Stimulated activated CD8-positive, alpha-beta memory T cell treated with anti-CD3 and anti-CD28 coated beads, Interleukin-4, amount 100 ng/mL, for 24 hours (primary cell): Measurements from ENCODE around the gene PTGES2.
A peak's percentile ranks its signal among the peaks of the same experiment; 100 is the strongest.
"Not testable (repeated sequence)": the region's sequence is repeated elsewhere in the genome, so short reads cannot be mapped to it uniquely, and the experiment has no call there.

Experiments
- DNase-seq: peaks from one replicate; pipeline ENCODE4 v3.0.0-alpha.2; 2020; ENCODE audit warnings: low read depth

PTGES2 gene

DNA sequence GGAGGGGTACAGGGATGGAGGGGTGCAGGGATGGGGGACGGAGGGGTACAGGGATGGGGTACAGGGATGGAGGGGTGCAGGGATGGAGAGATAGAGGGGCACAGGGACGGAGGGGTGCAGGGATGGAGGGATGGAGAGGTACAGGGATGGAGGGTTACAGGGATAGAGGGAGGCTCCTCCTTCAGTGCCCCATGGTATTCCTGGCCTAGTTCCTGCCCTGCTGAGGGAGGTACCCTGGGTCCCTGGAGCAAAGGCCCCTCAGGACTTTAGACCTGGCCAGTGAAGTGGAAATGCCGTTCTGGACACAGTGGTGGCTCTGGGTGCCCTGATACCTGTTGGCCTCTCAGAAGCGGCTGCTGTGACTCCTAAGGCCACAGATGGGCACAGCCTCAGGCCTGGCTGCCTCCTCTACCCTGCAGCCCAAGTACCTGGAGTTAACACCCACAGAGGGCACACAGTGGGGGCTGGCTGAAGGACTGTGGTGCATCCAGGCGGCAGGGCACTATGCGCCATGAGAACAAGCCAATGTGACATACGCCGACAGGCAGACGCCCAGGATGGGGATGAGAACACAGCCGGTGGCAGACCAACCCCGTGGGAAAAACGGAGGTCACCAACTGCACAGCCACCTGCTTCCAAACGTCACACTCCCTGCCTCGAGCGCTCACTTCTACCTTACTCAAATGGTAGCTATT is 8.4 kb downstream of the PTGES2 start:
- no peak for DNase-seq

GRCh38 chr9:128118472-128118857 is 9.1 kb downstream of the PTGES2 start:
- no peak for DNase-seq

DNA sequence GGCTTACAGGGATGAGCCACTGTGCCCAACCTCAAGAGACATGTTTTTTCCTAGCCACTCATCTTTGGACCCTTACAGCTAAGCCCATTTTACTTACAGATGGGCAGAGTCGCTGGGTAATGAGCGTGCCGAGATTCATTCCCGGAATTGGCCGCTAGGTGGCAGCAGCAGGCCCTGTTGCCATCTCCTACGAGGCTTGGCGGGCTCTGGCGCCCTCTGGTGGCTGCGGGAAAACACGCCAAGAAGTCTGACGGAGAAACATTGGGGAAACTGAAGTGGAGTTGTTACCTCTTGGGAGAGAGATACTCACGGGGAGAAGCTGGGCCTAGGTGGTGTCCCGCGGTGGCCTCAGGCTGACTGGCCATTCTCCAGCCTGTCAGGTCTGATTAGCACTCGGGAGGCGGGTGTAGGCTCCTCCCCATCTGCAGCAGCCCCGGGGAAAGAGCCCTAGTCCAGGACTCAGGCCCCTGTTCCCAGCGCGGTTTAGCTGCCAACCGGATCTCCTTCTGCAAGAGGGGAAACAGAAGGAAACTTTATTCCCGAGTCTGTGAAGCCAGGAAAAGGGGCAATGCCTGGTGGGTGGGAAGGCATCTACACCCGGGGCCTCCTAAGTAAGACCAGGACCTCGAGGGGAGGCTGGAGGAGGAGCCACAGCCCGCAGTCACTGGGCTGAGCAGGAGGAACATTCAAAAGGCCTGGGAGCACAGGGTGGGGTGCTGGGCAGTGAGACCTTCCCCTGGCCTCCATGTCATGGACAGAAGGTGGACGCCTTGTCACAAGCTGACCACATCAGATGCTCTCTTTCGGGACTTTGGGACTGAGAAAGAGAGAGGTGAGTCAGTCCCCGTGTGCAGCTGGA is 9.7 kb downstream of the PTGES2 start:
- peak; percentile 97 for DNase-seq

DNA sequence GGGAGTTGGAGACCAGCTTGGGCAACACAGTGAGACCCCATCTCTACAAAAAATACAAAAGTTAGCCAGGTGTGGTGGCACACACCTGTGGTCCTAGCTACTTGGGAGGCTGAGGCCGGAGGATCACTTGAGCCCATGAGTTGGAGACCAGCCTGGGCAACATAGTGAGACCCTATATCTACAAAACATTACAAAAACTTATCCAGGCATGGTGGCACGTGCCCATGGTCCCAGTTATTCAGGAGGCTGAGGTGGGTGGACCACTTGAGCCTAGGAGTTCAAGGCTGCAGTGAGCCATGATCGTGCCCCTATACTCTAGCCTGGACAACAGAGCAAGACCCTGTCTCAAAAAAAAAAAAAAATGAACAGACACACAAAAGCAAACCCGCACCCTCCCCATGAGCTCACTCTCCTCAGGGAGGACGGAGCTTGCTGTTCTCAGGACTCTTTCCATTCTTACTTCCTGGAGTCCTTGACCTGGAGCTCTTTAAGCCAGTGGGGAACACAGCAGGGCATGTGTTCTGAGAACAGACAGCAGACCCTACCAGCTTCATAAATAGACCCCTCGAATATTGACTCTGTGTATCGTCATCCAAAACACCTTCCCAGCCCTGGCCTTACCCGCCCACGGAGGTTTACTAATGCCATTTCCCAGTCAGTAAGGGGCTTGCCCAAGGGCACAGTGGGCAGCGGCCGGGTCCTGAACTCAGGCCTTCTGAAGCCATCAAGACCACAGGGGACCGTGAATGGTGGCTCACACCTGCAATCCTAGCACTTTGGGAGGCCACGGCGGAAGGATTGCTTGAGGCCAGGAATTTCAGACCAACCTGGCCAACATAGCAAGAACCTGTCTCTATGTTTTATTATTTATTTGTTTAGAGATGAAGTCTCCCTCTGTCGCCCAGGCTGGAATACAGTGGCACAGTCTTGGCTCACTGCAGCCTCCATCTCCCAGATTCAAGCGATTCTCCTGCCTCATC is 11.1 kb downstream of the PTGES2 start:
- no peak for DNase-seq

DNA sequence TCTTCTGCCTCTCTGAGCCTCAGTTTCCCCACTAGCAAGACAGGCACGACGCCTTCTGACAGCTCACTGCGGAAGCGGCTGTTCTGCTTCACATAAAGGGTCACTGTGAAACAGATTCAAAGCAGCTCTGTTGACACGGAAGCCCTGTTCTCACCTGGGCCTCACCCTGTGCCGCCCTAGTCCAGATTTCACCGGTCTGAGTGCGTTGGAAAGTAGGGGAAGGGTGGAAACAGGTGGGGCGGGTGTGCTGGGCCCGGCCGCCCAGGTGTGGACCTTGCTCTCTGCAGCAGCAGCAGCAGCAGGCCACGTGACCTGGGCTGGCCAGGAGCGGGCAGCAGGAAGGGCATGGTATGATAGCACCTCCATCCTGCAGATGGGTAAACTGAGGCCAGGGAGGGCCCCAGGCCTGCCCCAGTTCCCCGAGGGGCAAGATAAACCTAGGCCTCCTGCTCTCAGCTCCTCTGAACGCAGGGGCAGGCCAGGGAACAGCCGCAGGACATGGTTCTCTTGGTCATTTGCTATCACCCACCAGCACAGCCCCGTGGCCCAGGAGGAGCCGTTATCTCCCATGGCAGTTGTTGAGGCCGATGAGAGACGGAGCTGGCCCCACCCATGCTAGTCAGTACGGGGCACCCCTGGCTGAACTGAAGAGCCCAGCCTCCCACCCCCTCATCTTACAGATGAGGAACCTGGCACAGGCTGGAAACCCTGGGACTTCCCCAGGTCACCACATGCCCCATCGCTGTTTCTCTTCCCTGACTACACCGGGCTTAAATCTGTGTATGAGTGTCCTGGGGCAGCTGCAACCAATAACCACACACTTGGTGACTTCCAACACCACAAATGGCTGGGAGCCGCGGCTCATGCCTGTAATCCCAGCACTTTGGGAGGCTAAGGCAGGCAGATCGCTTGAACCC is 12.1 kb downstream of the PTGES2 start:
- no peak for DNase-seq

- DNase-seq, result no peak
Measured at GRCh38 chr9:128114326-128115186, 13.0 kb downstream of the PTGES2 start.

GRCh38 chr9:128113526-128114325 is 13.8 kb downstream of the PTGES2 start:
- no peak for DNase-seq

- DNase-seq, result not testable (repeated sequence)
Measured at GRCh38 chr9:128111726-128112125, 15.8 kb downstream of the PTGES2 start.

DNA sequence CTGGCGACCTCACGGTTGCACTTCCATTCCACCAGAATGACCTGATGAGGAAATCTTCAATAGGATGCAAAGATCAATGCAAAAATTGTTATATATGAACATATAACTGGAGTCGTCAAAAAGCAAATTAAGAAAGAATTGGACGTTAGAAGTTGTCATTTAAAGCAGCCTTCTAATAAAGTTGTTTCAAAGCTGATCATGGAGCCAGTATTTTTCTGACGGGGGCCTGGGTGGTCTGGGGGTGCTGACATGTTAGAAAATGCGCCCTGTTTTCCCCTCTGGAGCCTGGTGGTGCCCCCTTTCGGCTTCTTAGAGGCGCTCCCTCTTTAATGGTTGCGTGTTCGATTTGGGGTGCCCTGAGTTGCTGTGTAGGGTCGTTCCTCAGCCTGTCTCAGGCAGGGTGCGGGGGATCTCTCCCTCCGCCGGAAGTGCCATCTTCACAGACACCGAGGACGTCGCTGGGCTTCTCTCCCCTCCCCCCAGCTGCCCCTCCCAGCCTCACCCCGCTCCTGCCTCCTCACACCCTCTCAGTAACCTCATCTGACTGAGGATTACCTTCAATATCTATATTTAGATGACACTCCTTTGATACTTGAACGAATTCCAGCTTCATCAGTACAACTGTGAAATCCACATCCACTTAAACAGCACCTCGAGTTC is 18.3 kb downstream of the PTGES2 start:
- DNase-seq, result no peak

DNA sequence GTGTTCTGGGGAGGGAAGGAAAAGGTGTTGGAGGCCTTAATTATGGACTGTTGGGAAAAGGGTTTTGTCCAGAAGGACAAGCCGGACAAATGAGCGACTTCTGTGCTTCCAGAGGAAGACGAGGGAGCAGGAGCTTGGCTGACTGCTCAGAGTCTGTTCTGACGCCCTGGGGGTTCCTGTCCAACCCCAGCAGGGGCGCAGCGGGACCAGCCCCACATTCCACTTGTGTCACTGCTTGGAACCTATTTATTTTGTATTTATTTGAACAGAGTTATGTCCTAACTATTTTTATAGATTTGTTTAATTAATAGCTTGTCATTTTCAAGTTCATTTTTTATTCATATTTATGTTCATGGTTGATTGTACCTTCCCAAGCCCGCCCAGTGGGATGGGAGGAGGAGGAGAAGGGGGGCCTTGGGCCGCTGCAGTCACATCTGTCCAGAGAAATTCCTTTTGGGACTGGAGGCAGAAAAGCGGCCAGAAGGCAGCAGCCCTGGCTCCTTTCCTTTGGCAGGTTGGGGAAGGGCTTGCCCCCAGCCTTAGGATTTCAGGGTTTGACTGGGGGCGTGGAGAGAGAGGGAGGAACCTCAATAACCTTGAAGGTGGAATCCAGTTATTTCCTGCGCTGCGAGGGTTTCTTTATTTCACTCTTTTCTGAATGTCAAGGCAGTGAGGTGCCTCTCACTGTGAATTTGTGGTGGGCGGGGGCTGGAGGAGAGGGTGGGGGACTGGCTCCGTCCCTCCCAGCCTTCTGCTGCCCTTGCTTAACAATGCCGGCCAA is 19.1 kb downstream of the PTGES2 start:
- DNase-seq, result no peak

DNA sequence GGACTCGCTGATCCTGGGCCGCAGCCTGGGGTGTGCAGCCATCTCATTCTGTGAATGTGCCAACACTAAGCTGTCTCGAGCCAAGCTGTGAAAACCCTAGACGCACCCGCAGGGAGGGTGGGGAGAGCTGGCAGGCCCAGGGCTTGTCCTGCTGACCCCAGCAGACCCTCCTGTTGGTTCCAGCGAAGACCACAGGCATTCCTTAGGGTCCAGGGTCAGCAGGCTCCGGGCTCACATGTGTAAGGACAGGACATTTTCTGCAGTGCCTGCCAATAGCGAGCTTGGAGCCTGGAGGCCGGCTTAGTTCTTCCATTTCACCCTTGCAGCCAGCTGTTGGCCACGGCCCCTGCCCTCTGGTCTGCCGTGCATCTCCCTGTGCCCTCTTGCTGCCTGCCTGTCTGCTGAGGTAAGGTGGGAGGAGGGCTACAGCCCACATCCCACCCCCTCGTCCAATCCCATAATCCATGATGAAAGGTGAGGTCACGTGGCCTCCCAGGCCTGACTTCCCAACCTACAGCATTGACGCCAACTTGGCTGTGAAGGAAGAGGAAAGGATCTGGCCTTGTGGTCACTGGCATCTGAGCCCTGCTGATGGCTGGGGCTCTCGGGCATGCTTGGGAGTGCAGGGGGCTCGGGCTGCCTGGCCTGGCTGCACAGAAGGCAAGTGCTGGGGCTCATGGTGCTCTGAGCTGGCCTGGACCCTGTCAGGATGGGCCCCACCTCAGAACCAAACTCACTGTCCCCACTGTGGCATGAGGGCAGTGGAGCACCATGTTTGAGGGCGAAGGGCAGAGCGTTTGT is 19.9 kb downstream of the PTGES2 start:
- DNase-seq, result no peak

DNA sequence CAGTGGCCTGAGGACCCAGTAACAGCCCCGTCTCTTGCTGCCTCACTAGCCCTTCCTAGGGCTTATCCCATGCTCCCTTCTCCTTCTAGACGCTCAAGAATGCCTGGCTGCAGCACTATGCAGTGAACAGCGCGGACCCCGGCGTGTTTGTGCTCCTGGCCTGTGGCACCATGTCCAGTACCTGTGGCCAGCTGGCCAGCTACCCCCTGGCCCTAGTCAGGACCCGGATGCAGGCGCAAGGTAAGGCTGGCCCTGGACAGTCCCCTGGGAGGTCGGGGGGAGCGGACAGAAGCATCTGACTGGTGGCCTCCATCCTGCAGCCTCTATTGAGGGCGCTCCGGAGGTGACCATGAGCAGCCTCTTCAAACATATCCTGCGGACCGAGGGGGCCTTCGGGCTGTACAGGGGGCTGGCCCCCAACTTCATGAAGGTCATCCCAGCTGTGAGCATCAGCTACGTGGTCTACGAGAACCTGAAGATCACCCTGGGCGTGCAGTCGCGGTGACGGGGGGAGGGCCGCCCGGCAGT is 20.5 kb downstream of the PTGES2 start:
- no peak for DNase-seq

DNA sequence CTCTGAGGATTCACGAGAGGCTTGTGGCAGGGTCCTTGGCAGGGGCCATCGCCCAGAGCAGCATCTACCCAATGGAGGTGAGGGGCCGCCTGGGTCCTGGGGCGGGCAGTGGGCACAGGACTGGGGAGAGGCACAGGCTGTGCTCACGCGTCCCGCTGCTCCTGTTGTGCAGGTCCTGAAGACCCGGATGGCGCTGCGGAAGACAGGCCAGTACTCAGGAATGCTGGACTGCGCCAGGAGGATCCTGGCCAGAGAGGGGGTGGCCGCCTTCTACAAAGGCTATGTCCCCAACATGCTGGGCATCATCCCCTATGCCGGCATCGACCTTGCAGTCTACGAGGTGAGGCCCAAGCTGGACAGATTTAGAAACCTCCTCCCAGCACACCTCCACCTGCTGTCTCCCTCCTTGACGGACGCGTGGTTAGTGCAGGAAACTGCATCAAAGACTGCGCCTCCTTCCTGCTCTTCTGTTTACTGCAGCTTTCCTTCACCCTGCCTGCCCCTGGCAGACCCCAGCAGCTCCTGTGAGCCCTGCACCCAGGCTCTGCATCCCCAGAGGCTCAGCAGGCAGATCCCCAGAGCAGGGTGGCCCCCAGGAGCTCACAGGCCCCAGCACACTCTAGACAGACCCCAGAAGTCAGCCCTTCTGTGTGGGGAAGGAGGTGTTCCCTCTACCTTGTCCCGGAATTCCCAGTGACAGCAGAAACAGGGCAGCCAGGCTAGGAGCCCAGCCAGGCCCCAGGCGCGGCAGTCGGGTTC is 21.2 kb downstream of the PTGES2 start:
- no peak for DNase-seq

DNA sequence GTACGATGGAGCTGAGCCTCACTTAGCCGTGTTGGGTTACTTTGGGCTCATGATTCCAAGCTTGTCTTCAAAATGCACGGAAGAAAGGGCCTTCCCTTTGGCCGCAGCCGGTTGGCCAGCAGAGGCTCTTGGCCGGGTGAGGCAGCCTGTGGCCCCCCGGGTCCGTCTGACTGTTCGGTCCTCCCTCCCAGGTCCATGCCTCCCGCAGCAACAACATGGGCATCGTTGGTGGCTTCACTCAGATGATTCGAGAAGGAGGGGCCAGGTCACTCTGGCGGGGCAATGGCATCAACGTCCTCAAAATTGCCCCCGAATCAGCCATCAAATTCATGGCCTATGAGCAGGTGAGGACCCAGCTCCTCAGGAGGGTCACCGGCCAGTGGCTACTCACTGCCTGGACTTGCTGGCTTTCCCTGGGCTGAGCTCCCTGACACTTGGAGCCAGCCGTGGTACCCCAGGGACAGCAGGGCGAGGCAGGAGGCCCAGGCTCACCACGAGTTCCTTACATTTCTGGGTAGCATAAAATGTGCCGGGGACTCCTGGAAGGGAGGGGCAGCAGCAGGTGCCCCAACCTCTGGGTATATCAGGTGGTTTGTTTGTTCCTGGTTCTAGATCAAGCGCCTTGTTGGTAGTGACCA is 21.9 kb downstream of the PTGES2 start:
- DNase-seq, result no peak

- DNase-seq, result no peak
Measured at GRCh38 chr9:128104171-128104618, 23.3 kb downstream of the PTGES2 start.

DNA sequence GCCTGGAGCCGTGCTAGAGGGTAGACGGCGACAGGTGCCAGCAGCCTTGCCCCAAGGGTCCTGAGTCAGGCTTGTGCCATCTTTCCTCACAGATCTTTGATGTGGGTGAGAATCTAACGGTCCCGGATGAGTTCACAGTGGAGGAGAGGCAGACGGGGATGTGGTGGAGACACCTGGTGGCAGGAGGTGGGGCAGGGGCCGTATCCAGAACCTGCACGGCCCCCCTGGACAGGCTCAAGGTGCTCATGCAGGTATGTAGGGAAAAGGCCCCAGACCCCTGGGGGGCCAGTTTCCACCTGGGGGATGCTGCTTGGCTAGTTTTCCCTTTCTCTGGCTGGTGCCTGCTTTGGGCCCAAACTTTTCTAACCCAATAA is 24.0 kb downstream of the PTGES2 start:
- DNase-seq, result no peak
